NB4 (cell line): Measurements from ENCODE around the gene TAGLN2.

Source experiments
- DNase-seq: peaks from one replicate; pipeline ENCODE4 v3.0.0; 2010; ENCODE audit warnings: low read depth
- H3K4me3 ChIP-seq: one replicate; pipeline ENCODE4 v1.5.1; 2011; ENCODE audit warnings: mild to moderate bottlenecking, low read depth, low read length, moderate library complexity
- MYC ChIP-seq: IDR thresholded peaks from 2 replicates; pipeline ENCODE4 v1.6.1; 2011; ENCODE audit warnings: low read depth, low read length
- POLR2A ChIP-seq: IDR thresholded peaks from 2 replicates; pipeline ENCODE4 v1.6.1; 2011; ENCODE audit warnings: mild to moderate bottlenecking; ENCODE audit not compliant: insufficient read length; ENCODE audit errors: extremely low read depth
- TF ChIP-seq, protein P1 (sequence below): IDR thresholded peaks from 2 replicates; pipeline ENCODE4 v1.6.1; 2011; ENCODE audit warnings: low read depth, low read length
- TF ChIP-seq, protein P2 (sequence below): IDR thresholded peaks from one replicate; pipeline ENCODE4 v1.5.1; 2012; ENCODE audit warnings: low read depth, low read length

The TAGLN2 gene

DNA sequence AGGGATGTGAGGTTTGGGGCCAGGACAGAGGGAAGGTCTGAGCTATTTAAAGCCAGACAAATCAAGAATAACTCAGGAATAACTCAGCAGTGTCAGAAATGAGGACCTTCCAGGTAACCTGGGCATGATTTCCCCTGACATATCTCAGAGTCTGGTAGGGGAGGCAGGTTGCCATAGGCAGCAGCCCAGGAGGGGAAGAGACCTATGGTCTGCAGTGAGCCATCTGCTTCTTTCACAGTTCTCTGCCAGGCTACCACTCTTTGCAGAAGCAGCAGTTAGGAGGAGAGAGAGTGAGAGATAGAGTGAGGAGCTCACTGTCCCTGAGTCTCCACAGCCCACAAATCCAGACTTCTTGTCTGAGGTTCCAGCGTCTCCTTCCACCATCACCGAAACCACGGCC is 56.5 kb downstream of the TAGLN2 start:
- TF ChIP-seq, protein P1, sequence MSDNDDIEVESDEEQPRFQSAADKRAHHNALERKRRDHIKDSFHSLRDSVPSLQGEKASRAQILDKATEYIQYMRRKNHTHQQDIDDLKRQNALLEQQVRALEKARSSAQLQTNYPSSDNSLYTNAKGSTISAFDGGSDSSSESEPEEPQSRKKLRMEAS: no peak
- no peak for TF ChIP-seq POLR2A
- no peak for TF ChIP-seq MYC
- TF ChIP-seq, protein P2, sequence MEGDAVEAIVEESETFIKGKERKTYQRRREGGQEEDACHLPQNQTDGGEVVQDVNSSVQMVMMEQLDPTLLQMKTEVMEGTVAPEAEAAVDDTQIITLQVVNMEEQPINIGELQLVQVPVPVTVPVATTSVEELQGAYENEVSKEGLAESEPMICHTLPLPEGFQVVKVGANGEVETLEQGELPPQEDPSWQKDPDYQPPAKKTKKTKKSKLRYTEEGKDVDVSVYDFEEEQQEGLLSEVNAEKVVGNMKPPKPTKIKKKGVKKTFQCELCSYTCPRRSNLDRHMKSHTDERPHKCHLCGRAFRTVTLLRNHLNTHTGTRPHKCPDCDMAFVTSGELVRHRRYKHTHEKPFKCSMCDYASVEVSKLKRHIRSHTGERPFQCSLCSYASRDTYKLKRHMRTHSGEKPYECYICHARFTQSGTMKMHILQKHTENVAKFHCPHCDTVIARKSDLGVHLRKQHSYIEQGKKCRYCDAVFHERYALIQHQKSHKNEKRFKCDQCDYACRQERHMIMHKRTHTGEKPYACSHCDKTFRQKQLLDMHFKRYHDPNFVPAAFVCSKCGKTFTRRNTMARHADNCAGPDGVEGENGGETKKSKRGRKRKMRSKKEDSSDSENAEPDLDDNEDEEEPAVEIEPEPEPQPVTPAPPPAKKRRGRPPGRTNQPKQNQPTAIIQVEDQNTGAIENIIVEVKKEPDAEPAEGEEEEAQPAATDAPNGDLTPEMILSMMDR: no peak
- H3K4me3 ChIP-seq: no peak overlapping the region

More for the DNA sequence above, 56.5 kb downstream of the TAGLN2 start:
- DNase-seq: peak; percentile 16
